Esophagus muscularis mucosa (tissue), 4 donors: Measurements from ENCODE around the gene METAP1. TPM values are rescaled to one million over a fixed set of nuclear protein-coding genes. Genes with fewer than 3 reads are reported as not detected.
A peak's percentile ranks its signal among the peaks of the same experiment; 100 is the strongest.
"Not testable (repeated sequence)": the region's sequence is repeated elsewhere in the genome, so short reads cannot be mapped to it uniquely, and the experiment has no call there.

Source experiments
- DNase-seq: peaks from one replicate; pipeline ENCODE4 v3.0.0-alpha.2; 2017; ENCODE audit errors: extremely low spot score
- H3K27ac ChIP-seq, 4 donors: fragments of 200-600 bp; sonication (generic); replicated peaks in 1 of 4; 1 replicate in 3 of 4; 2 replicates in 1 of 4; pipeline ENCODE4 v1.5.1; 2016 to 2019; ENCODE audit warnings: mild to moderate bottlenecking in 1 of 4
- H3K27me3 ChIP-seq, 4 donors: fragments of 200-600 bp; sonication (generic); one replicate each; pipeline versions ENCODE4 v1.5.1 to v1.6.0; 2016 to 2019
- H3K36me3 ChIP-seq, 4 donors: fragments of 200-600 bp; sonication (generic); one replicate each; pipeline ENCODE4 v1.5.1; 2016 to 2019
- H3K4me1 ChIP-seq, 4 donors: fragments of 200-600 bp; sonication (generic); one replicate each; pipeline ENCODE4 v1.5.1; 2016 to 2019
- H3K4me3 ChIP-seq, 4 donors: fragments of 200-600 bp; sonication (generic); 1 replicate in 2 of 4; 2 replicates in 2 of 4; pipeline ENCODE4 v1.5.1; 2016 to 2019; ENCODE audit warnings: mild to moderate bottlenecking in 4 of 4, moderate library complexity in 1 of 4
- H3K9me3 ChIP-seq, 4 donors: fragments of 200-600 bp; sonication (generic); 1 replicate in 3 of 4; 2 replicates in 1 of 4; pipeline ENCODE4 v1.5.1; 2016 to 2019
- CTCF ChIP-seq, 3 experiments: fragments of 200-600 bp in 2 of 3; fragments of 450-650 bp in 1 of 3; sonication (generic) in 2 of 3; IDR thresholded peaks; one replicate each; pipeline ENCODE4 v1.5.1; 2017 to 2019; ENCODE audit warnings: antibody characterized with exemption in 3 of 3, mild to moderate bottlenecking in 2 of 3, moderate library complexity in 1 of 3
- EP300 ChIP-seq: sonication (generic); formaldehyde crosslinking; IDR thresholded peaks from one replicate; pipeline ENCODE4 v1.6.1; 2017; ENCODE audit warnings: antibody characterized with exemption
- POLR2A ChIP-seq: fragments of 450-650 bp; IDR thresholded peaks from one replicate; pipeline ENCODE4 v1.6.1; 2017; ENCODE audit warnings: antibody characterized with exemption, moderate library complexity, mild to moderate bottlenecking, low read depth
- POLR2AphosphoS5 ChIP-seq, 2 donors: sonication (generic); formaldehyde crosslinking; IDR thresholded peaks; one replicate each; pipeline ENCODE4 v1.6.1; 2017; ENCODE audit warnings: antibody characterized with exemption in 2 of 2
- WGBS: methylation state at CpG from one replicate; pipeline ENCODE4 v1.1.5; 2018; 5-methylcytosine and 5-hydroxymethylcytosine counted together
- intact Hi-C: fragments of 100-400 bp; cut with DNase I; formaldehyde crosslinking; loops from one replicate; pipeline ENCODE4 v1.15.1; 2023
- total RNA-seq, 4 donors: library from RNA; depleted of rRNA; stranded (reverse); fragments of >200 nt; gene quantifications; one replicate each; pipeline versions ENCODE4 v1.1.0 to v1.2.1, GENCODE V29; 2016

Gene METAP1
- total RNA-seq, 4 donors from 2014 or later, result 38.4 to 58.1 (median 50.7) TPM

DNA sequence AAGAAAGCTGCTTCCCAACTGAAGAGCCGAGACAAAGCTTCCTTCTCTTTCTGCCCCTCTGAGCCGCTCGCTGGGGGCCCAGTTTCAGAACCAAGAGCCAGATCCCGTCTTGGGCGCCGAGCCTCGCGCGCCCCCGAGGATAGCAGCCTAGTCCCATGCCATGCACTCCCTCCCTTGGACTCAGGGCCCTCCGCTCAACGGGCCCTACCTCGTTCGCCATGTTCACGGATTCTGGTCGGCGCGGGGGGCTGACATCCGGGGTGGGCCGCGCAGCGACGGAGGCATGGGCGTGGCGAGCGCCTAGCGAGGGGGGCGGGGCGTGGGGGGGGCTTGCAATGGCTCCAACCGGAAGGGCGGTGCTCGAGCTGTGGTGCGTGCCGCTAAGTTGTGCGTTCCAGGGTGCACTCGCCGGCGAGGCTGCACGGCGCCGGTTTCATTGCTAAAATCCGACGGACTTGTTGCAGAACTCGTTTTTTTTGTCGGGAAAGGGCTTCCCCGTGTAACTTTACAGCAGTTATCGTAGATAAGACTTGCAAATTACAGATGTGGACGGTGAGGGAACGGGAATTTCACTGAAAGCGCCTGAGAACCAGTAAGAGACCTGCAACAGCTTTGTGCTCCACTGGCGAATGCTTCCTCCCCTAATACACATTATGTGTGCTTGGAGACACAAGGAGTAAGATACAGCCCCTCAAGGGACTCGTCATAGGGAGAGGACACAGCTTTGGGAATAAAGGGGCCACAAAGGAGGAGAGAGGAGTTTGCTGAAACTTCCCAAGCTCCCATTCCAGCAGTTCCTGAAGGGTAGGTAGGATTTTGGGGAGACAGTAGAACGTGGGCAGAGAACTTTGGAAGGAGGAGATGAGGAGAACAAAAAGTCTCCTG lies 93.2 kb downstream of the METAP1 start, which contains the start of gene ADH5:
Gene ADH5, minus strand, starts transcription at position 308 of the 885 bp plus-strand sequence. Its CDS starts 88 bp downstream, at position 220.
- Histone ChIP-seq H3K36me3 (peaks cover 12 to 21% (median 14%) of the 10 kb centered on the region in 4 donors), H3K4me1 (peaks cover 7 to 72% (median 61%) of the 10 kb centered on the region in 4 donors), H3K9me3 (no peaks in the 10 kb centered on the region), H3K27me3 (no peaks in the 10 kb centered on the region), H3K4me3 (peak within 1 kb of the TSS; percentile 68 to 81 (median 74)), H3K27ac (peak within 1 kb of the TSS; percentile 90 to 96 (median 94))
- DNase-seq, result peak; percentile 98
- WGBS, result 0% methylated on average over 25 of the region's 53 CpGs
- intact Hi-C loops, result no loop called here
- TF ChIP-seq EP300 (no peak), CTCF (IDR thresholded peaks at IDR 0.05) (no peak), POLR2AphosphoS5 (IDR thresholded peaks at IDR 0.05) (peak; percentile 95 to 99), POLR2A (peak; percentile 78)

DNA sequence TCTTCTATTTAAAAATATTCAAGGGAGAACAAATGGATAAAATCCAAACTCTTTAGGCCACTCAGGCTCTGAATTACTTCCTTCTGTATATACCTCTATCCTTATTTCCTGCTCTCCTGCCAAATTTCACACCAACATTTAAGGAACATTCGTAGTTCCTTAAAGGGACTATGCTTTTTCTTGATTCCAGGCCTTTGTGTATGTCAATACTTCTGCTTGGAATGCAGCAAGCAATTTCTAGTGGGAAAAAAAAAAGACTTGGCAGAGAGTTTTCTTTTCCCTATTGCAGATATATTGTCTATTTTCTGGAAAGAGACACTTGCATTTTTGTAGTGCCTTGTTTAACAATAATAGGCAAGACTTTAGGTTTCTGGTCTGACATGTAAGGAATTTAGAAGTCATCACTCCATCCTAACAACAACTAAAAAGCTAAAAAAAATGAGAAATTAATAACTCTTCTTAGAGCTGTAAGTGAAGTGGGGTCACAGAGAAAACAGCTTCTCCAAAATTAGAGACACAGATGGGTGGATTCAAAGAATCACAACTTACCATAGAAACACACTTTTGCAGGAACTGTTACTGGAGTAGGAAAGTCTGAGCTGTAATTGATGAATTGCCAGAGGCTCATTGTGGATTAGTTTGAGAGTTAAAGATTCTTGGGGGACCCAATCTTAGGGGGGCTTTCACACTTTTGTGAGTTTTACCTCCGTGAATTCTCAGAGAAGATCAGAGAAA lies 95.1 kb downstream of the METAP1 start:
- peaks cover 0 to 2% (median 0%) of the 10 kb centered on the region in 4 donors for H3K36me3 ChIP-seq
- 35% methylated on average over 2 of the region's 2 CpGs for WGBS
- peaks cover 7 to 53% (median 42%) of the 10 kb centered on the region in 4 donors for H3K4me1 ChIP-seq
- peak overlapping the region; percentile 68 to 81 (median 74) for H3K4me3 ChIP-seq
- peak overlapping the region; percentile 90 to 96 (median 94) for H3K27ac ChIP-seq
- DNase-seq, result no peak
- no peaks in the 10 kb centered on the region for H3K27me3 ChIP-seq
- intact Hi-C loops, result no loop called here
- no peaks in the 10 kb centered on the region for H3K9me3 ChIP-seq
- TF ChIP-seq POLR2AphosphoS5 (IDR thresholded peaks at IDR 0.05) (peak in 1 of 2 donors; percentile 8), CTCF (IDR thresholded peaks at IDR 0.05) (no peak), EP300 (no peak), POLR2A (no peak)

DNA sequence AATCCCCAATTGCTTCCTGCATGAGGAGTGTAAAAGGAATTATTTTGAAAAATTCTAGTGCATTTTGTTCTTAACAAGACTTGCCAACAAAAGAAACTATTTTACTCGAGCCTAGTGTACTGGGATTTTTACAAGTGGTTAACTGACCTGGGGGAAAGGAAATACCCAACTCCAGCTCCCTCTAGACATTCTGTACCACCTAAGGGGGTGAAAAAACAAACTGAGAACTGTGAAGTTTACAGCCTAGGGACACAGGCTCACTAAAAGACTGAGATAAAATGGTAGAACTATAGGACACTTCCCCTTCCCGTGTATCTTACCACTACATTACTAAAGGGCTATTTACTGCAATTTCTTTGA lies 95.7 kb downstream of the METAP1 start:
- peaks cover 7 to 49% (median 37%) of the 10 kb centered on the region in 4 donors for H3K4me1 ChIP-seq
- H3K27ac ChIP-seq, result peak overlapping the region; percentile 90 to 96 (median 94)
- intact Hi-C loops, result no loop called here
- 37% methylated on average over 2 of the region's 2 CpGs for WGBS
- no peaks in the 10 kb centered on the region for H3K27me3 ChIP-seq
- peak overlapping the region; percentile 68 to 81 (median 74) for H3K4me3 ChIP-seq
- no peaks in the 10 kb centered on the region for H3K36me3 ChIP-seq
- H3K9me3 ChIP-seq, result no peaks in the 10 kb centered on the region
- TF ChIP-seq POLR2A, result no peak
- TF ChIP-seq EP300, result no peak
- TF ChIP-seq CTCF (IDR thresholded peaks at IDR 0.05), result no peak
- DNase-seq, result no peak

DNA sequence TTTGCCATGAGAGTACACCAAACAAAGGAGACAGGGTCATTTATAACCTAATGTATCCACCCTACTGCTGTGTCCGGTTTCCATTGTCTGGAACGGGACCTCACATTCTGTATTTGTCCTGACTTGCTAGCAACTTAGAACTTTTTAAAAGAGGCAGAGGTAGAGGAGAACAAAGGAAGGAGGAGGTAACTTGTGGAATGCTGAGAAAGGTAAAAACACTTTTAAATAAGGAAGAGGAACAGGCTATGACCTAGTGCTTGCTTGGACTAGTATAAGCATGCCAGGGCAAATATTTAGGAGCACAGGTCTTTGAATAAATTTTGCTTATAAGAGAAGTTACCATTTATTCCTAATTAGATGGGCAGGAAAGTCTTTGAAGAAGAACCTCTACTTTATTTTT lies 96.3 kb downstream of the METAP1 start:
- H3K4me1 ChIP-seq, result peaks cover 7 to 43% (median 31%) of the 10 kb centered on the region in 4 donors
- intact Hi-C loops, H3K9me3 ChIP-seq, DNase-seq, H3K36me3 ChIP-seq, H3K27me3 ChIP-seq: not testable (repeated sequence)
- 63% methylated on average over 2 of the region's 2 CpGs for WGBS
- H3K4me3 ChIP-seq, result peak overlapping the region in 3 of 4 donors; percentile 19 to 81 (median 68)
- H3K27ac ChIP-seq, result peak overlapping the region; percentile 90 to 96 (median 94)

DNA sequence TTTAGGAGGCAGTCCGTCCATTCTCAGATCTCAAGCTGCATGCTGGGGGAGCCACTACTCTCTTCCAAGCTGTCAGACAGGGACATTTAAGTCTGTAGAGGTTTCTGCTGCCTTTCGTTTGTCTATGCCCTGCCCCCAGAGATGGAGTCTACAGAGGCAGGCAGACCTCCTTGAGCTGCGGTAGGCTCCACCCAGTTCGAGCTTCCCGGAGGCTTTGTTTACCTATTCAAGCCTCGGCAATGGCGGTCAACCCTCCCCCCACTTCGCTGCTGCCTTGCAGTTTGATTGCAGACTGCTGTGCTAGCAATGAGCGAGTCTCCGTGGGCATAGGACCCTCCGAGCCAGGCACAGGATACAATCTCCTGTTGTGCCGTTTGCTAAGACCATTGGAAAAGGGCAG lies 103.8 kb downstream of the METAP1 start:
- WGBS, result 97% methylated on average over 6 of the region's 12 CpGs
- H3K4me1 ChIP-seq, result peaks cover 0 to 29% (median 6%) of the 10 kb centered on the region in 4 donors

GRCh38 chr4:99099814-99100213 lies 104.3 kb downstream of the METAP1 start:
- DNase-seq, H3K4me3 ChIP-seq, H3K27me3 ChIP-seq, intact Hi-C loops, H3K9me3 ChIP-seq, H3K27ac ChIP-seq, H3K36me3 ChIP-seq: not testable (repeated sequence)
- H3K4me1 ChIP-seq, result peaks cover 0 to 31% (median 6%) of the 10 kb centered on the region in 4 donors
- 72% methylated on average over 5 of the region's 5 CpGs for WGBS

More for the DNA sequence above, 103.8 kb downstream of the METAP1 start:
- H3K27me3 ChIP-seq, result no peaks in the 10 kb centered on the region
- intact Hi-C loops, result no loop called here
- no peak overlapping the region for H3K4me3 ChIP-seq
- DNase-seq, result no peak
- TF ChIP-seq CTCF (IDR thresholded peaks at IDR 0.05) (no peak), POLR2A (no peak), POLR2AphosphoS5 (IDR thresholded peaks at IDR 0.05) (no peak), EP300 (no peak)
- no peaks in the 10 kb centered on the region for H3K36me3 ChIP-seq
- no peak overlapping the region for H3K27ac ChIP-seq
- H3K9me3 ChIP-seq, result no peaks in the 10 kb centered on the region
